CD4-positive, CD25-positive, alpha-beta regulatory T cell (primary cell): ENCODE data around the gene NUDT10. TPM values are rescaled to one million over a fixed set of nuclear protein-coding genes. Genes with fewer than 3 reads are reported as not detected.
"Not testable (repeated sequence)": the region's sequence is repeated elsewhere in the genome, so short reads cannot be mapped to it uniquely, and the experiment has no call there.

Experiments
- ATAC-seq, 2 donors: fragments of 150-1000 bp; cut with Tn5 transposase; one replicate each; pipeline ENCODE4 v1.10.0; 2021; ENCODE audit warnings: low read depth in 2 of 2, moderate number of reproducible peaks in 2 of 2, moderate library complexity in 1 of 2
- DNase-seq, 3 donors: peaks; one replicate each; pipeline versions ENCODE4 v3.0.0 to v3.0.0-alpha.2; 2012 to 2022; ENCODE audit warnings: mixed read lengths in 1 of 3
- H3K27ac ChIP-seq: one replicate; pipeline ENCODE4 v1.7.0; 2013; ENCODE audit warnings: mild to moderate bottlenecking, low read length; ENCODE audit not compliant: insufficient read depth, poor library complexity, severe bottlenecking
- H3K27me3 ChIP-seq: one replicate; pipeline ENCODE4 v1.7.0; 2013; ENCODE audit warnings: low read length; ENCODE audit not compliant: control insufficient read depth, insufficient read depth
- H3K36me3 ChIP-seq: one replicate; pipeline ENCODE4 v1.7.0; 2013; ENCODE audit warnings: mild to moderate bottlenecking, low read length, moderate library complexity; ENCODE audit not compliant: control insufficient read depth, insufficient read depth
- H3K4me1 ChIP-seq: 2 replicates; pipeline ENCODE4 v1.7.0; 2013; ENCODE audit warnings: mild to moderate bottlenecking, low read length; ENCODE audit not compliant: insufficient read depth, control insufficient read depth, poor library complexity, severe bottlenecking
- H3K4me3 ChIP-seq: one replicate; pipeline ENCODE4 v1.7.0; 2013; ENCODE audit warnings: low read depth, mild to moderate bottlenecking, low read length, moderate library complexity
- H3K9me3 ChIP-seq, 2 experiments: 1 replicate in 1 of 2; 2 replicates in 1 of 2; pipeline ENCODE4 v1.7.0; 2013; ENCODE audit warnings: low read length in 2 of 2, mild to moderate bottlenecking in 1 of 2, moderate library complexity in 1 of 2; ENCODE audit not compliant: control insufficient read depth in 2 of 2
- H3K27ac Mint-ChIP-seq, 3 donors: one replicate each; pipeline ENCODE4 v1.8.0; 2020 to 2022; ENCODE audit warnings: mild to moderate bottlenecking in 3 of 3, mixed read lengths in 3 of 3, moderate library complexity in 2 of 3
- H3K27me3 Mint-ChIP-seq: one replicate; pipeline ENCODE4 v1.8.0; 2022; ENCODE audit warnings: mild to moderate bottlenecking, mixed read lengths
- H3K36me3 Mint-ChIP-seq: one replicate; pipeline ENCODE4 v1.8.0; 2020; ENCODE audit warnings: mixed read lengths
- H3K4me1 Mint-ChIP-seq, 4 donors: one replicate each; pipeline ENCODE4 v1.8.0; 2020 to 2022; ENCODE audit warnings: mixed read lengths in 4 of 4, mild to moderate bottlenecking in 1 of 4
- H3K4me3 Mint-ChIP-seq, 4 donors: one replicate each; pipeline ENCODE4 v1.8.0; 2020 to 2022; ENCODE audit warnings: mild to moderate bottlenecking in 4 of 4, mixed read lengths in 4 of 4, moderate library complexity in 3 of 4
- H3K9me3 Mint-ChIP-seq, 7 donors: one replicate each; pipeline ENCODE4 v1.8.0; 2020 to 2022; ENCODE audit warnings: mixed read lengths in 7 of 7, mild to moderate bottlenecking in 3 of 7, moderate library complexity in 2 of 7
- polyA plus RNA-seq, 4 donors: library from polyadenylated mRNA; unstranded; fragments of 300-500 nt; fragmentation: Illumina TruSeq; gene quantifications; one replicate each; pipeline ENCODE4 v1.2.3, GENCODE V29; 2021
- total RNA-seq: library from RNA; stranded (reverse); gene quantifications from one replicate; pipeline ENCODE4 v1.2.3, GENCODE V29; 2022

The NUDT10 gene
- total RNA-seq, result not detected
- under 1 TPM in 1 of 4 donors, not detected in 3; 0.27 TPM for polyA plus RNA-seq

DNA sequence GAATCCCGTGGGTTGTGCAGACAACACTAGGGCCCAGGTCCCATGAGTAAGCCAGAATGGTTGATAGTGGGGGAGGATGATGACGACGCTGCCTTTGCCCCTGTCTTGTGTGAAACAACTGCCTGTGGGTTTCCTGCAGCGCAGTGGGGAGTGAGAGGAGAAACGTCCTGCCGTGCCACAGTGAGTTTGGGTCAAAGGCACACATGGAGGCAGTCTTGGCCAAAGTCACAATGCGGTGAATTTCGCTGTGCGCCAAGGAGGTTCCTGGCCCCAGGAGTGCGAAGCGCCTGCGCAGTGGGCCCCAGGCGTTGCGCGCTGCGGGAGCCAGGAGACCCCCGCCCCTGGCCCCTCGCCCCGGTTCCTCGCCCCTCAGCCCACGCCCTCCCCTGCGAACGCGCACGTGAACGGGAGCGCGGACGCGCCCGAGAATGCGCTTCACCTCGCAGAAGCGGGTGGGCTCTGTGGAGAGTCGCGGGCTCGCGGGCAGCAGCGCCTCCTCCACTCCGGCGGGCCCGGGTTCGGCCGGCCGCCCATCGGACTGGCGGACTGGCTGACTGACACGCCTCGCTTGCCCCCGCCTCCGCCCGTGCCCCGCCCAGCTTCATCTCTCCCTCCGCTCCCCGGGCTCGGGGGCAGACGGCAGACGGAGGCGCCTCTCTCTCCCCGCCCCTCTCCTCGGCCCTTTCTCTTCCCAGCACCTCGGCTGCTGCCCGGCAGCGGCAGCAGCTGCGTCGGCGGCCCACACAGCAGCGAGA lies at the start of gene NUDT10:
NUDT10 (plus strand) TSS at position 635 of the 755 bp plus-strand sequence. CDS start 144 bp downstream, outside the sequence.
- peak in 1 of 3 donors; percentile 18 for DNase-seq
- no peak within 1 kb of the TSS for H3K27ac Mint-ChIP-seq
- H3K4me3 Mint-ChIP-seq, result peak within 1 kb of the TSS; percentile 19 to 88 (median 64)
- H3K36me3 Mint-ChIP-seq, result no peaks in the 10 kb centered on the region
- H3K9me3 ChIP-seq, result no peaks in the 10 kb centered on the region
- no peaks in the 10 kb centered on the region for H3K36me3 ChIP-seq
- peak in 1 of 2 donors; percentile 25 for ATAC-seq
- H3K4me1 Mint-ChIP-seq, result peaks cover 0 to 5% (median 0%) of the 10 kb centered on the region in 4 donors
- no peak within 1 kb of the TSS for H3K4me3 ChIP-seq
- no peaks in the 10 kb centered on the region for H3K27me3 Mint-ChIP-seq
- H3K27ac ChIP-seq, result no peak within 1 kb of the TSS
- no peaks in the 10 kb centered on the region for H3K4me1 ChIP-seq
- H3K9me3 Mint-ChIP-seq, result no peaks in the 10 kb centered on the region
- no peaks in the 10 kb centered on the region for H3K27me3 ChIP-seq

DNA sequence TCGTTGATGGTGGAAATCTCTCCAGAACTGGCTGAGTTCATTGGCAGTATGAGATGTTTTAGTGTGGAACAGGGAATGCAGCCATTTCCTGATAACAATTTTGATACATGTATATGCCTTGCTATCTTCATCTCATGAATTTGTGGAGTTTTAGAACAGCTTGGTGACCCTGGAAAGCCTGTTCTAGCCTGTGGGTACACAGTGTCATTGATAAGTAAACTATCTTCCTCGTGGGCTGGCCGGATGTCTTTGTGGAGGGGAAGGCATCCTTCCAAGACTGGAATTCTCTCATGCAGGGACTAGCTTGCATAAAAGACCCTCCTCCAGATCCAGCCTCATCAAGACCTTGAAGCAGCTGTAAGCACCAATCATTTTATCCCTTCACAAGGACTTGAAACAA lies 40.2 kb upstream of the NUDT10 start:
- Histone ChIP-seq H3K4me3 (no peak overlapping the region), H3K36me3 (no peaks in the 10 kb centered on the region), H3K27me3 (no peaks in the 10 kb centered on the region), H3K9me3 (no peaks in the 10 kb centered on the region), H3K4me1 (no peaks in the 10 kb centered on the region), H3K27ac (no peak overlapping the region)
- H3K27me3 Mint-ChIP-seq, result no peaks in the 10 kb centered on the region
- H3K4me1 Mint-ChIP-seq, result no peaks in the 10 kb centered on the region
- H3K36me3 Mint-ChIP-seq, result peaks cover 3% of the 10 kb centered on the region
- H3K4me3 Mint-ChIP-seq, result no peak overlapping the region
- no peak for ATAC-seq
- peaks cover 0 to 2% (median 0%) of the 10 kb centered on the region in 7 donors for H3K9me3 Mint-ChIP-seq
- DNase-seq, result no peak
- H3K27ac Mint-ChIP-seq, result no peak overlapping the region

DNA sequence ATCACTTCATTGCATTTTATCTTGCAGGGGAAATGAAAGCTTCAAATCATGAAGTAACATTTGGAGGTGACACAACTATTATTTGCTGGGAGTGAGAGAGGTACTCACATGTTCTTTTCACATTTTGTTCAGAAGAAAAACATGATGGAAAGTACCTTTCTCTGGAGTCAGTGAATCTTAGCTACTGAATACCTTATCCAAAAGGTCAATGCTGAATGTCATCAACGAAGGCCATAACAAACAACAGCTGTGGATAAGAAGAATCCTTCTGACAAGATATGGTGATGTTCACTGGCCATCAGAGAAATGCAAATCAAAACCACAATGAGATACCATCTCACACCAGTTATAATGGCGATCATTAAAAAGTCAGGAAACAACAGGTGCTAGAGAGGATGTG lies 36.5 kb upstream of the NUDT10 start:
- no peak overlapping the region for H3K27ac Mint-ChIP-seq
- peaks cover 0 to 2% (median 0%) of the 10 kb centered on the region in 7 donors for H3K9me3 Mint-ChIP-seq
- H3K4me3 Mint-ChIP-seq, result no peak overlapping the region
- peaks cover 7% of the 10 kb centered on the region for H3K36me3 Mint-ChIP-seq
- Histone ChIP-seq H3K27ac (no peak overlapping the region), H3K27me3 (no peaks in the 10 kb centered on the region), H3K36me3 (no peaks in the 10 kb centered on the region), H3K4me3 (no peak overlapping the region), H3K4me1 (no peaks in the 10 kb centered on the region), H3K9me3 (no peaks in the 10 kb centered on the region)
- no peaks in the 10 kb centered on the region for H3K4me1 Mint-ChIP-seq
- ATAC-seq (no peak), DNase-seq (no peak)
- no peaks in the 10 kb centered on the region for H3K27me3 Mint-ChIP-seq

DNA sequence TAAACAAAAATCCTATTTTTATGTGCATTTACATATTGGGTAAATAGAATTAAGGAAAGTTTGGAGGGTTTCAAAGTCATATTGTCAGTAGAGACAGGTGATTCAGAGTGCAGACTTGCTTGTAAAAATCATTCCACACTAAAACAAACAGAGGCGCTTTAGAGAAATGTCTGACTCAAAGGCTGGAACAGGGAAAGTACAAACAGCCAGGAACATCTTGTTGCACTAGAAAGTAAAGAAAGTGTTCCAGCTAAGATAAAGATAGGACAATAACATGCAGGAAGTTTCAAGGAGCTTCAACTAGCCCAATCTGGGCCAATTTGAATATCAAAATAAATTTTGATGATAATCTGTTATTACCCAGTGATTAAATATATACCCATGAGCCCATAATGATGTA lies 16.4 kb upstream of the NUDT10 start:
- H3K4me1 ChIP-seq, result no peaks in the 10 kb centered on the region
- Mint-ChIP-seq H3K27me3 (no peaks in the 10 kb centered on the region), H3K36me3 (peaks cover 4% of the 10 kb centered on the region), H3K27ac (no peak overlapping the region), H3K9me3 (peaks cover 0 to 6% (median 0%) of the 10 kb centered on the region in 7 donors), H3K4me3 (no peak overlapping the region), H3K4me1 (no peaks in the 10 kb centered on the region)
- H3K27ac ChIP-seq, result no peak overlapping the region
- ATAC-seq, result no peak
- no peaks in the 10 kb centered on the region for H3K27me3 ChIP-seq
- DNase-seq, result no peak
- H3K9me3 ChIP-seq, result no peaks in the 10 kb centered on the region
- H3K36me3 ChIP-seq, result no peaks in the 10 kb centered on the region
- no peak overlapping the region for H3K4me3 ChIP-seq

DNA sequence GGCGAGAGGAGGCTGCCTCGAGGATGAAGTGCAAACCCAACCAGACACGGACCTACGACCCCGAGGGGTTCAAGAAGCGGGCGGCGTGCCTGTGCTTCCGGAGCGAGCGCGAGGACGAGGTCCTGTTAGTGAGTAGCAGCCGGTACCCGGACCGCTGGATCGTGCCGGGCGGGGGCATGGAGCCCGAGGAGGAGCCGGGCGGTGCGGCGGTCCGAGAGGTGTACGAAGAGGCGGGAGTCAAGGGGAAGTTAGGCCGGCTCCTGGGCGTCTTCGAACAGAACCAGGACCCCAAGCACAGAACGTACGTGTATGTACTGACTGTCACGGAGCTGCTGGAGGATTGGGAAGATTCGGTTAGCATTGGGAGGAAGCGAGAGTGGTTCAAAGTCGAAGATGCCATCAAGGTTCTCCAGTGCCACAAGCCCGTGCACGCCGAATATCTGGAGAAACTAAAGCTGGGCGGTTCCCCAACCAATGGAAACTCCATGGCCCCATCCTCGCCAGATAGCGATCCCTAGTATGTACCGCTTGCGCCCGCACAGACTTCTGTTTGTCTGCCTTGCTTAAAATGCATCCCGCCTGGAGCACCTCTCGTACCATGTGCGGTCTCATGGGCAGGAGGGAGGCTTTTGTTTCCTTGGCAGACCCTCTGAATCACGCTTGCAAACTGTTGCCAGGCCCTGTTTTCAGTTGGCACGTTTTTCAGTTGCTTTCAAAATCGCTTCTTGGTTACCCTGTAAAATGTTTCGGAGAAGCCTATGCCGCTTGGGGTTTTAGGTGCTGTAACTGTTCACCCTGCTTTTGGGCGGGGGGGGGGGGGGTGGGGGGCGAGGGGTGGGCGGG lies 542 bp downstream of the NUDT10 start:
- H3K4me1 Mint-ChIP-seq, DNase-seq, H3K27me3 Mint-ChIP-seq, H3K9me3 ChIP-seq, H3K27ac ChIP-seq, H3K36me3 ChIP-seq, ATAC-seq, H3K4me1 ChIP-seq, H3K4me3 ChIP-seq, H3K36me3 Mint-ChIP-seq, H3K9me3 Mint-ChIP-seq, H3K27me3 ChIP-seq, H3K27ac Mint-ChIP-seq: not testable (repeated sequence)
- H3K4me3 Mint-ChIP-seq, result peak overlapping the region in 3 of 4 donors; percentile 51 to 88 (median 77)

DNA sequence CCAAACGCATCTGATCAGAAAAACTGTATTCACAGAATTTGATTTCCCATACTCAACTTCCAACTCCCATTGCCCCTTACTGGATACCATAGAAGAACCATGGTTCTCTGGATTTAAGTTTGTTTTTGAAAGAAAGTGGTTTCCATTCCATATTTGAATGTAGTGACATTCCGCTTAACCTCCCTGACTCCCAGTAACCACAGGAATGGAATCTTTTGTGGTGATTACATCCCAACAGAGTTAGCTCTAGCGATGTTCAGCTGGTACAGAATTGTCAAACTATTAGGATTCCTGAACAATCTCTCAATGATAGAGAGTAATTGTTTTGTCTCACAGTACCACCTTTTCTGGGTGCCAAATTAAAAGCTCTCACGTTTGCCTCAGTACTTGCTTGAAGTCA lies 1.7 kb downstream of the NUDT10 start:
- H3K36me3 Mint-ChIP-seq, result no peaks in the 10 kb centered on the region
- Histone ChIP-seq H3K27me3 (no peaks in the 10 kb centered on the region), H3K27ac (no peak overlapping the region), H3K4me3 (no peak overlapping the region), H3K36me3 (no peaks in the 10 kb centered on the region), H3K4me1 (no peaks in the 10 kb centered on the region), H3K9me3 (no peaks in the 10 kb centered on the region)
- H3K27me3 Mint-ChIP-seq, result no peaks in the 10 kb centered on the region
- peaks cover 0 to 5% (median 0%) of the 10 kb centered on the region in 4 donors for H3K4me1 Mint-ChIP-seq
- H3K4me3 Mint-ChIP-seq, result peak overlapping the region in 1 of 4 donors; percentile 4
- H3K27ac Mint-ChIP-seq, result no peak overlapping the region
- H3K9me3 Mint-ChIP-seq, result no peaks in the 10 kb centered on the region
- ATAC-seq, result no peak
- no peak for DNase-seq

DNA sequence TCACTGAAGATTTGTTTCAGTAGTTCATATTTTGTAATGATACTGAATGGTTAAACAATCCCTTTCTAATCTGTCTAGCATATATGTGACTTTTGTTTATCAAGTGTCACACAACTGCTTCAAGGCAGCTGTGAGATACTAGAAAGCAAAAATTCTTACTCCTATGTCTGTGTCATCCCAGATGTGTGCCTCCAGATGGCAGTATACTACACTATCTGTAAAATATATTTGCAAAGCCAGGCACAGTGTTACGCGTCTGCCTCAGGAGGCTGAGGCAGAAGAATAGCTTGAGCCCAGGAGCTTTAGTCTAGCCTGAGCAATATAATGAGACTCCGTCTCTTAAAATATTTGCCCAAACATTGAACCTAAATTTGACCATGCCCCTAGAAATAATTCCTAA lies 4.0 kb downstream of the NUDT10 start:
- ATAC-seq, result peak; percentile 61 to 64
- Mint-ChIP-seq H3K36me3 (no peaks in the 10 kb centered on the region), H3K9me3 (no peaks in the 10 kb centered on the region), H3K27ac (no peak overlapping the region), H3K4me1 (peaks cover 0 to 5% (median 0%) of the 10 kb centered on the region in 4 donors), H3K27me3 (no peaks in the 10 kb centered on the region), H3K4me3 (no peak overlapping the region)
- H3K9me3 ChIP-seq, result no peaks in the 10 kb centered on the region
- DNase-seq, result peak in 2 of 3 donors; percentile 33 to 44
- no peaks in the 10 kb centered on the region for H3K27me3 ChIP-seq
- no peaks in the 10 kb centered on the region for H3K4me1 ChIP-seq
- no peak overlapping the region for H3K4me3 ChIP-seq
- H3K27ac ChIP-seq, result no peak overlapping the region
- H3K36me3 ChIP-seq, result no peaks in the 10 kb centered on the region
